ENCODE results near the gene SERPING1.

DNA sequence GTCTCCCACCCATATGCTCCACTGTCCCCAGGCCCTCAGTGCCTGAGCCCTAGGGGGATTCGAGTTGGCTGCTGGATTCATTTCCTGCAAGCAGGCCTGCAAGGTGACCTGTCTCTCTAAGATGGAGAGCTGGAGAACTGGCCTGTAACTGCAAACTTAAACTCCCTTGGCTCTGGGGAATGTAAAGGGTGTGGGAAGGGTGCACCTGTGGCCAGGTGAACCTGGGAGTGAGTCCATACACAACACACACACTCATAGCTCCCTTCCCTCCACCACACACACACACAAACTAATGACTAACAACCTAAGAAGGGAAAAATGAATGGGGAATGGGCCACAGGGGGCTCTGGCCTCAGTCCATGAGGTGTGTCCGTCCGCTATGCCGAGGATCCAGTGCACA is 45.5 kb upstream of the SERPING1 start:
- TF ChIP-seq, protein P1, sequence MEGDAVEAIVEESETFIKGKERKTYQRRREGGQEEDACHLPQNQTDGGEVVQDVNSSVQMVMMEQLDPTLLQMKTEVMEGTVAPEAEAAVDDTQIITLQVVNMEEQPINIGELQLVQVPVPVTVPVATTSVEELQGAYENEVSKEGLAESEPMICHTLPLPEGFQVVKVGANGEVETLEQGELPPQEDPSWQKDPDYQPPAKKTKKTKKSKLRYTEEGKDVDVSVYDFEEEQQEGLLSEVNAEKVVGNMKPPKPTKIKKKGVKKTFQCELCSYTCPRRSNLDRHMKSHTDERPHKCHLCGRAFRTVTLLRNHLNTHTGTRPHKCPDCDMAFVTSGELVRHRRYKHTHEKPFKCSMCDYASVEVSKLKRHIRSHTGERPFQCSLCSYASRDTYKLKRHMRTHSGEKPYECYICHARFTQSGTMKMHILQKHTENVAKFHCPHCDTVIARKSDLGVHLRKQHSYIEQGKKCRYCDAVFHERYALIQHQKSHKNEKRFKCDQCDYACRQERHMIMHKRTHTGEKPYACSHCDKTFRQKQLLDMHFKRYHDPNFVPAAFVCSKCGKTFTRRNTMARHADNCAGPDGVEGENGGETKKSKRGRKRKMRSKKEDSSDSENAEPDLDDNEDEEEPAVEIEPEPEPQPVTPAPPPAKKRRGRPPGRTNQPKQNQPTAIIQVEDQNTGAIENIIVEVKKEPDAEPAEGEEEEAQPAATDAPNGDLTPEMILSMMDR (IDR thresholded peaks at IDR 0.05) = no peak
- no peak for TF ChIP-seq POLR2A (IDR thresholded peaks at IDR 0.05)

Data from uterus (tissue), 2 donors.